Tibial artery (tissue), 4 donors: ENCODE data around the gene FAXC.

Experiments
- DNase-seq, 2 donors: peaks; one replicate each; pipeline ENCODE4 v3.0.0-alpha.2; 2019
- H3K27ac ChIP-seq, 2 donors: fragments of 200-600 bp; sonication (generic) in 1 of 2; 1 replicate in 1 of 2; 2 replicates in 1 of 2; pipeline ENCODE4 v1.5.1; 2018 to 2019; ENCODE audit warnings: mild to moderate bottlenecking in 1 of 2
- H3K27me3 ChIP-seq, 2 donors: fragments of 200-600 bp; sonication (generic) in 1 of 2; one replicate each; pipeline versions ENCODE4 v1.5.1 to v1.6.0; 2016 to 2019
- H3K36me3 ChIP-seq, 3 donors: fragments of 200-600 bp; sonication (generic) in 2 of 3; one replicate each; pipeline ENCODE4 v1.5.1; 2016 to 2019; ENCODE audit warnings: mild to moderate bottlenecking in 2 of 3
- H3K4me1 ChIP-seq, 4 donors: fragments of 200-600 bp; sonication (generic) in 2 of 4; 1 replicate in 3 of 4; 2 replicates in 1 of 4; pipeline ENCODE4 v1.5.1; 2016 to 2019
- H3K4me3 ChIP-seq, 2 donors: fragments of 200-600 bp; sonication (generic) in 1 of 2; 1 replicate in 1 of 2; 2 replicates in 1 of 2; pipeline ENCODE4 v1.5.1; 2018 to 2019; ENCODE audit warnings: mild to moderate bottlenecking in 2 of 2
- H3K9me3 ChIP-seq, 3 donors: fragments of 200-600 bp; sonication (generic) in 1 of 3; one replicate each; pipeline ENCODE4 v1.5.1; 2016 to 2019
- intact Hi-C: fragments of 100-400 bp; cut with DNase I; formaldehyde crosslinking; loops from one replicate; pipeline ENCODE4 v1.15.0; 2023; ENCODE audit warnings: low total_unique reads
- TF ChIP-seq, protein P1 (sequence below), 2 experiments: fragments of 200-600 bp in 1 of 2; fragments of 450-650 bp in 1 of 2; IDR thresholded peaks; one replicate each; pipeline ENCODE4 v1.5.1; 2017 to 2019; ENCODE audit warnings: antibody characterized with exemption in 2 of 2, mild to moderate bottlenecking in 1 of 2, moderate library complexity in 1 of 2

The FAXC gene

DNA sequence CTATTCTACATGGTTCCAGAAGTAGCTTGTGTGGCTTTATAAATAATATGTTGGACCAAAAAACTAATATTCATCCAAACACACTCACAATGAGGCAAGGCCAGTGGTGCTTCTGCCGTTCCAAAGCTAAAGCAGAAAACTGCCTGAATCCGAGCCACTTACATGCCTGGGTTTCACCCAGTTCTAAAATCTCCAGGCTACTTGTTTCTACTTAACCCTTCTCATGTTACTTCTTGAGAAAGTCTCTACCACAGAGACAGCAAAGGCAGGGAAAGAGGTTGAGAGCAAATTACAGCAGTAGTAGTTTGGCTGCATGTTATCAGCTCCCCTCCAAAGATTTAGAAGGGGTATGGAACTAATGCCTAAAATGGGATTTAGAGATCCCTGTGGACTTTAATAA lies 62.0 kb downstream of the FAXC start:
- Histone ChIP-seq H3K9me3 (no peaks in the 10 kb centered on the region), H3K27ac (no peak overlapping the region), H3K36me3 (peaks cover 3 to 11% (median 9%) of the 10 kb centered on the region in 3 donors), H3K4me1 (no peaks in the 10 kb centered on the region), H3K27me3 (no peaks in the 10 kb centered on the region), H3K4me3 (no peak overlapping the region)
- intact Hi-C loops = no loop called here
- DNase-seq = no peak
- TF ChIP-seq, protein P1, sequence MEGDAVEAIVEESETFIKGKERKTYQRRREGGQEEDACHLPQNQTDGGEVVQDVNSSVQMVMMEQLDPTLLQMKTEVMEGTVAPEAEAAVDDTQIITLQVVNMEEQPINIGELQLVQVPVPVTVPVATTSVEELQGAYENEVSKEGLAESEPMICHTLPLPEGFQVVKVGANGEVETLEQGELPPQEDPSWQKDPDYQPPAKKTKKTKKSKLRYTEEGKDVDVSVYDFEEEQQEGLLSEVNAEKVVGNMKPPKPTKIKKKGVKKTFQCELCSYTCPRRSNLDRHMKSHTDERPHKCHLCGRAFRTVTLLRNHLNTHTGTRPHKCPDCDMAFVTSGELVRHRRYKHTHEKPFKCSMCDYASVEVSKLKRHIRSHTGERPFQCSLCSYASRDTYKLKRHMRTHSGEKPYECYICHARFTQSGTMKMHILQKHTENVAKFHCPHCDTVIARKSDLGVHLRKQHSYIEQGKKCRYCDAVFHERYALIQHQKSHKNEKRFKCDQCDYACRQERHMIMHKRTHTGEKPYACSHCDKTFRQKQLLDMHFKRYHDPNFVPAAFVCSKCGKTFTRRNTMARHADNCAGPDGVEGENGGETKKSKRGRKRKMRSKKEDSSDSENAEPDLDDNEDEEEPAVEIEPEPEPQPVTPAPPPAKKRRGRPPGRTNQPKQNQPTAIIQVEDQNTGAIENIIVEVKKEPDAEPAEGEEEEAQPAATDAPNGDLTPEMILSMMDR (IDR thresholded peaks at IDR 0.05) = no peak

DNA sequence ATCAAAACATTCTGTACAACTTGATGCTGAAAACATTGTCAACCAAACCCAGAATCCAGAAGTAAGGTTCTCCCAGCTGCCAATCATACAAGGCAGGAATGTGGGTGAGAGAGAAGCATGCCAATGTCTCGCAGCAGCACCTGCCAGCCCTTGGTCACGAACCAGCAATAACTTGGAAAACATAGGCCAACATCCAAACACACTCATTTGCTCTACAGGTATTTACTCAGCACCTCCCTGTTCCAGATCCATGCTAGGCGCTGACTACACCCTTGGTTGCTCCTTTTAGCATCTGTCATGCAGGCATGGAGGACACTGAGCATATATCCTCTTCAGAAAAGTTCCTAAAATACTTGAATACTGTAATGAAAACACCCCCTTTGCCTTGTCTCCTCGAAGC lies 63.6 kb downstream of the FAXC start:
- intact Hi-C loops = no loop called here
- Histone ChIP-seq H3K27me3 (no peaks in the 10 kb centered on the region), H3K27ac (no peak overlapping the region), H3K4me1 (no peaks in the 10 kb centered on the region), H3K4me3 (no peak overlapping the region), H3K9me3 (no peaks in the 10 kb centered on the region), H3K36me3 (peaks cover 0 to 11% (median 1%) of the 10 kb centered on the region in 3 donors)
- TF ChIP-seq, protein P1 (IDR thresholded peaks at IDR 0.05) = no peak
- DNase-seq = no peak

DNA sequence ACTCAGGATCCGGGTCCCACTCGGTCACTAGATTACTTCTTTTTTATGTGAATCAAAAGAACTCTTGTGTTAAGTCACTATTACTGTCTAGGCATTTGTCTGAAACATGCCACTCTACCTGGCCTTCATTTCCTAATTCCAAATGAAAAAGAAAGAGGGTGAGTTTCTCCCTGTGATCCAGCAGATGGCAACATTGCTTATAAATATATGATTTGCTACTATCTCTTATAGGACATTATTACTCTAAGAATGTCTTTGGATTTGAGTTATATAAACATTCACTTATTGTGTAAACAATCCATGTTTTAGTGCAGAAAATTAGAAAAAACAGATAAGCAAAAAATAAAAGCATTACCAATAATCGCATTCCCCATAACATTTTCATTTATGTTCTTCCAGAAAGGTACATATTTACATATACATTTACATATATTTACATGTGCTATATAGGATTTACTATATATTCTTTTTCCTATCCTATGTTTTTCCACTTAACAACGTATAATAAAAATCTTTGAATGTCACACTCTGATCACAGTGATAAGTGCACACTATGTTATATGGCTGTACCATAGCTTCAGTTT lies 66.9 kb downstream of the FAXC start:
- Histone ChIP-seq H3K4me1 (no peaks in the 10 kb centered on the region), H3K9me3 (no peaks in the 10 kb centered on the region), H3K27ac (no peak overlapping the region), H3K27me3 (no peaks in the 10 kb centered on the region), H3K36me3 (peaks cover 0 to 20% (median 9%) of the 10 kb centered on the region in 3 donors), H3K4me3 (no peak overlapping the region)
- intact Hi-C loops = no loop called here
- TF ChIP-seq, protein P1 (IDR thresholded peaks at IDR 0.05) = peak in 1 of 2 experiments; percentile 9
- no peak for DNase-seq

DNA sequence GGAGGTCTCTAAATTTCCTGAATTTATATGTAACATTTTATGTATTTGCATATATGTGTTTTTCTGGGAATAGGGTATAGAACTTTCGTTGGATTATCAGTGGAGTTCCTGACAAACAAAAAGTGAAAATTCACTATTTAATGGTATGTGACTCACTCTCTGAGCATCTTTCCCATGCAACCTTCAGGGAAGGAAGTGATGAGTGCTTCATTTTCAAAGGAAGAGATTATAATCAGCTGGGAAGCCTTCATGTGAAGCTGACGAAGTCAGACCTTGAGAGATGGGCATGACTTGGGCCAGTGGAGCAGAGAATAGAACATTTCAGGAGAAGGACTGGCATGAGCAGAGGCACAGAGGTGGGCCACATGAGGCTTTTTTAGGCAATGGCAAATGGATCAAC lies 72.7 kb downstream of the FAXC start:
- H3K27ac ChIP-seq = no peak overlapping the region
- intact Hi-C loops = no loop called here

DNA sequence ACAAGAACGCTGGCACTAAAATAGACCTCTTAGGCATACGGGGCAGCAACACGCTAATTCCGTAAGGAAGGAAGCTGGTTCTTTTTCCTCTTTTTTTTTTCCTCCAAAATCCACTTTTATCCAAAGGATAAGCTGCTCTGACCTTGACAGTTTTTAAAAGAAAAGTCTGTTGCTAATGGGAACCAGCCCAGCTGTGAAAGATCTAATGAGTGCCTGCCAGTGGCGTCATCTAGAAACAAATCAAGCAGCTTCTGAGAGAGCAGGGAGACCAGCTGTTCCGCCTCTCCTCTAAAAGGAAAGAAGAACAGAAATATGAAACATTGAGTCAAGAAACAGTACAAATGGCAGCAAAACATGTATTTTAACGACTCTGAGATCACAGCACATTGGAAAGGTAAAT lies 78.6 kb downstream of the FAXC start:
- H3K36me3 ChIP-seq = no peaks in the 10 kb centered on the region
- no peak overlapping the region for H3K4me3 ChIP-seq
- no peak overlapping the region for H3K27ac ChIP-seq
- TF ChIP-seq, protein P1 (IDR thresholded peaks at IDR 0.05) = no peak
- H3K9me3 ChIP-seq = no peaks in the 10 kb centered on the region
- intact Hi-C loops = no loop called here
- no peak for DNase-seq
- no peaks in the 10 kb centered on the region for H3K27me3 ChIP-seq
- no peaks in the 10 kb centered on the region for H3K4me1 ChIP-seq

More for the DNA sequence above, 72.7 kb downstream of the FAXC start:
- Histone ChIP-seq H3K4me1 (no peaks in the 10 kb centered on the region), H3K36me3 (peaks cover 0 to 19% (median 9%) of the 10 kb centered on the region in 3 donors), H3K9me3 (no peaks in the 10 kb centered on the region), H3K4me3 (no peak overlapping the region), H3K27me3 (no peaks in the 10 kb centered on the region)
- TF ChIP-seq, protein P1 (IDR thresholded peaks at IDR 0.05) = no peak
- DNase-seq = no peak

DNA sequence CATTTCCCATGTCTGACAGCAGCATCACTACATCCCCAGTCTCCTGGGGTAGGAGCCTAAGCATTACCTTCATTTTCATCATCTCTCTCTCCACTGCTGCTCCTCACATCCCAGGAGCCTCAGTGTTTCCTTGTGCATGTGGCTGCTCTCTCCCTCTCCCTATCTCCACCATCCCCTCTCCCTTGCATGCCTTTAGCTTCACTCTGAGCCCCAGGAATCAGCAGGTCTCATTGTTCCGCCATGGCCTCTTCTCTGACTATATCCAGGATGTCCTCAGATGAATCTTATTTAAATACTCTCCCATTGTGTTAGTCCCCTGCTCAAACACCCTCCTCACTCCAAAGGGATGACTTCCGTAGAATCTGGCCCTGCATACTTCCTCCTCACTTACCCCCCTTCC lies 79.4 kb downstream of the FAXC start:
- intact Hi-C loops = no loop called here
- H3K4me1 ChIP-seq = no peaks in the 10 kb centered on the region
- DNase-seq = no peak
- TF ChIP-seq, protein P1 (IDR thresholded peaks at IDR 0.05) = no peak
- no peaks in the 10 kb centered on the region for H3K27me3 ChIP-seq
- no peak overlapping the region for H3K27ac ChIP-seq
- no peaks in the 10 kb centered on the region for H3K36me3 ChIP-seq
- H3K9me3 ChIP-seq = no peaks in the 10 kb centered on the region
- no peak overlapping the region for H3K4me3 ChIP-seq
